ENCODE results near the gene TTC14.

The TTC14 gene

GRCh38 chr3:180619723-180620122 is 17.8 kb downstream of the TTC14 start:
- TF ChIP-seq CTCF (IDR thresholded peaks at IDR 0.05; ENCODE audit: low read depth, low read length), result no peak
- TF ChIP-seq MYC (IDR thresholded peaks at IDR 0.05; ENCODE audit: low read depth, low read length), result no peak
- TF ChIP-seq MAX (IDR thresholded peaks at IDR 0.05; ENCODE audit: low read depth, low read length), result no peak
- TF ChIP-seq POLR2A (IDR thresholded peaks at IDR 0.05; ENCODE audit: extremely low read depth, insufficient read length), result no peak
- H3K4me3 ChIP-seq (ENCODE audit: low read depth, low read length), result no peak overlapping the region
- no peak for DNase-seq (ENCODE audit: low read depth)

- no peak overlapping the region for H3K4me3 ChIP-seq (ENCODE audit: low read depth, low read length)
- no peak for DNase-seq (ENCODE audit: low read depth)
- no peak for TF ChIP-seq MYC (IDR thresholded peaks at IDR 0.05; ENCODE audit: low read depth, low read length)
- TF ChIP-seq POLR2A (IDR thresholded peaks at IDR 0.05; ENCODE audit: extremely low read depth, insufficient read length), result no peak
- TF ChIP-seq CTCF (IDR thresholded peaks at IDR 0.05; ENCODE audit: low read depth, low read length), result no peak
- no peak for TF ChIP-seq MAX (IDR thresholded peaks at IDR 0.05; ENCODE audit: low read depth, low read length)
Measured at GRCh38 chr3:180624714-180625113, 22.8 kb downstream of the TTC14 start.

DNA sequence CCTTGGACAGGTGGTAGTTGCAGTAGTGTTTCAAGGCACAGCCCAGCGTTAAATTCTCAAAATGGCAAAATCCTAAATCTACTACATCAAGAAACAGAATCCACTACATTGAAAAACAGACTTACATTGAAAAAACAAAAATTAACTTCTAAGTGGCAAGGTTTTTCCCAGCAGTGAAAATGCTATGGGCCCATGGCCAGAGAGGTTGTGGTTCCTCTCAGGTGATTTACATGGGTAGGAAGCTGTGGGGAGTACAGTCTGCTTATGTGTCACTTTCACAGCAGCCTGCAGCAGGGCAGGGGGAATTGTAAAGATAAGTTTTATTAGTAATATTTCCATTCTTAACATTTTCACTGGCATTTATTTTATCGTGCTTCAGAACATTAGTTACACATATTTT is 24.9 kb downstream of the TTC14 start:
- TF ChIP-seq MYC (IDR thresholded peaks at IDR 0.05; ENCODE audit: low read depth, low read length) (no peak), MAX (IDR thresholded peaks at IDR 0.05; ENCODE audit: low read depth, low read length) (no peak)
- no peak for DNase-seq (ENCODE audit: low read depth)
- H3K4me3 ChIP-seq (ENCODE audit: low read depth, low read length), result no peak overlapping the region

- H3K4me3 ChIP-seq (ENCODE audit: low read depth, low read length), result no peak overlapping the region
- no peak for TF ChIP-seq POLR2A (IDR thresholded peaks at IDR 0.05; ENCODE audit: extremely low read depth, insufficient read length)
- DNase-seq (ENCODE audit: low read depth), result no peak
Measured at GRCh38 chr3:180630371-180630770, 28.4 kb downstream of the TTC14 start.

- TF ChIP-seq CTCF (IDR thresholded peaks at IDR 0.05; ENCODE audit: low read depth, low read length) (peak; percentile 6), MYC (IDR thresholded peaks at IDR 0.05; ENCODE audit: low read depth, low read length) (no peak)
- no peak for DNase-seq (ENCODE audit: low read depth)
- H3K4me3 ChIP-seq (ENCODE audit: low read depth, low read length), result no peak overlapping the region
Measured at GRCh38 chr3:180631317-180631716, 29.4 kb downstream of the TTC14 start.

- no peak overlapping the region for H3K4me3 ChIP-seq (ENCODE audit: low read depth, low read length)
- TF ChIP-seq MYC (IDR thresholded peaks at IDR 0.05; ENCODE audit: low read depth, low read length) (no peak), POLR2A (IDR thresholded peaks at IDR 0.05; ENCODE audit: extremely low read depth, insufficient read length) (no peak), MAX (IDR thresholded peaks at IDR 0.05; ENCODE audit: low read depth, low read length) (no peak), CTCF (IDR thresholded peaks at IDR 0.05; ENCODE audit: low read depth, low read length) (no peak)
- DNase-seq (ENCODE audit: low read depth), result no peak
Measured at GRCh38 chr3:180633722-180634121, 31.8 kb downstream of the TTC14 start.

GRCh38 chr3:180640987-180641386 is 39.0 kb downstream of the TTC14 start:
- no peak for DNase-seq (ENCODE audit: low read depth)
- no peak overlapping the region for H3K4me3 ChIP-seq (ENCODE audit: low read depth, low read length)
- no peak for TF ChIP-seq MYC (IDR thresholded peaks at IDR 0.05; ENCODE audit: low read depth, low read length)
- TF ChIP-seq MAX (IDR thresholded peaks at IDR 0.05; ENCODE audit: low read depth, low read length), result no peak
- TF ChIP-seq POLR2A (IDR thresholded peaks at IDR 0.05; ENCODE audit: extremely low read depth, insufficient read length), result no peak
- TF ChIP-seq CTCF (IDR thresholded peaks at IDR 0.05; ENCODE audit: low read depth, low read length), result no peak
